ENCODE data around the gene IFT43.

Gene IFT43

GRCh38 chr14:76015191-76015590 is 29.6 kb downstream of the IFT43 start:
- DNase-seq (ENCODE audit: low read depth) = no peak

- DNase-seq (ENCODE audit: low read depth) = no peak
Measured at GRCh38 chr14:76015668-76016067, 30.1 kb downstream of the IFT43 start.

- DNase-seq (ENCODE audit: low read depth) = no peak
Measured at GRCh38 chr14:76019676-76020075, 34.1 kb downstream of the IFT43 start.

GRCh38 chr14:76022991-76023390 is 37.4 kb downstream of the IFT43 start:
- no peak for DNase-seq (ENCODE audit: low read depth)

- DNase-seq (ENCODE audit: low read depth) = no peak
Measured at GRCh38 chr14:76023757-76024156, 38.2 kb downstream of the IFT43 start.

- DNase-seq (ENCODE audit: low read depth) = no peak
Measured at GRCh38 chr14:76024211-76024907, 38.8 kb downstream of the IFT43 start.

GRCh38 chr14:76034566-76034965 is 49.0 kb downstream of the IFT43 start:
- no peak for DNase-seq (ENCODE audit: low read depth)

GRCh38 chr14:76040704-76041103 is 55.1 kb downstream of the IFT43 start:
- DNase-seq (ENCODE audit: low read depth) = no peak

- no peak for DNase-seq (ENCODE audit: low read depth)
Measured at GRCh38 chr14:76045773-76046172, 60.2 kb downstream of the IFT43 start.

- no peak for DNase-seq (ENCODE audit: low read depth)
Measured at GRCh38 chr14:76050250-76050649, 64.7 kb downstream of the IFT43 start.

- DNase-seq (ENCODE audit: low read depth) = peak; percentile 26
Measured at GRCh38 chr14:76050797-76051392, 65.3 kb downstream of the IFT43 start.

GRCh38 chr14:76051717-76052465 is 66.3 kb downstream of the IFT43 start:
- DNase-seq (ENCODE audit: low read depth) = no peak

- no peak for DNase-seq (ENCODE audit: low read depth)
Measured at GRCh38 chr14:76053572-76054355, 68.2 kb downstream of the IFT43 start.

- DNase-seq (ENCODE audit: low read depth) = no peak
Measured at GRCh38 chr14:76055330-76055729, 69.8 kb downstream of the IFT43 start.

GRCh38 chr14:76056128-76056527 is 70.6 kb downstream of the IFT43 start:
- no peak for DNase-seq (ENCODE audit: low read depth)

- DNase-seq (ENCODE audit: low read depth) = no peak
Measured at GRCh38 chr14:76057914-76058313, 72.4 kb downstream of the IFT43 start.

- DNase-seq (ENCODE audit: low read depth) = no peak
Measured at GRCh38 chr14:76063327-76063726, 77.8 kb downstream of the IFT43 start.

GRCh38 chr14:76065519-76065918 is 80.0 kb downstream of the IFT43 start:
- DNase-seq (ENCODE audit: low read depth) = no peak

GRCh38 chr14:76067536-76067935 is 82.0 kb downstream of the IFT43 start:
- no peak for DNase-seq (ENCODE audit: low read depth)

GRCh38 chr14:76073717-76074116 is 88.2 kb downstream of the IFT43 start:
- DNase-seq (ENCODE audit: low read depth) = no peak

GRCh38 chr14:76077340-76077739 is 91.8 kb downstream of the IFT43 start:
- no peak for DNase-seq (ENCODE audit: low read depth)

- no peak for DNase-seq (ENCODE audit: low read depth)
Measured at GRCh38 chr14:76078501-76078900, 92.9 kb downstream of the IFT43 start.
